Measurements from ENCODE around the gene SLC25A10.

SLC25A10 gene

GRCh38 chr17:81719410-81720266 lies 7.6 kb downstream of the SLC25A10 start:
- Mint-ChIP-seq H3K27me3 (peaks cover 2% of the 10 kb centered on the region), H3K36me3 (no peaks in the 10 kb centered on the region), H3K9me3 (ENCODE audit: low read depth) (no peaks in the 10 kb centered on the region), H3K4me1 (ENCODE audit: low read depth) (no peaks in the 10 kb centered on the region), H3K4me3 (no peak overlapping the region), H3K27ac (no peak overlapping the region)

- Mint-ChIP-seq H3K27ac (no peak overlapping the region), H3K9me3 (ENCODE audit: low read depth) (no peaks in the 10 kb centered on the region), H3K36me3 (no peaks in the 10 kb centered on the region), H3K4me3 (no peak overlapping the region), H3K4me1 (ENCODE audit: low read depth) (no peaks in the 10 kb centered on the region), H3K27me3 (peaks cover 2% of the 10 kb centered on the region)
Observed at GRCh38 chr17:81720267-81721071, 8.4 kb downstream of the SLC25A10 start.

- no peaks in the 10 kb centered on the region for H3K4me1 Mint-ChIP-seq (ENCODE audit: low read depth)
- H3K4me3 Mint-ChIP-seq, result no peak overlapping the region
- H3K9me3 Mint-ChIP-seq (ENCODE audit: low read depth), result no peaks in the 10 kb centered on the region
- H3K27me3 Mint-ChIP-seq, result peaks cover 6% of the 10 kb centered on the region
- no peak overlapping the region for H3K27ac Mint-ChIP-seq
- H3K36me3 Mint-ChIP-seq, result no peaks in the 10 kb centered on the region
Observed at GRCh38 chr17:81722184-81723120, 10.4 kb downstream of the SLC25A10 start.

- Mint-ChIP-seq H3K36me3 (no peaks in the 10 kb centered on the region), H3K27me3 (peaks cover 6% of the 10 kb centered on the region), H3K4me3 (no peak overlapping the region), H3K9me3 (ENCODE audit: low read depth) (no peaks in the 10 kb centered on the region), H3K27ac (no peak overlapping the region), H3K4me1 (ENCODE audit: low read depth) (no peaks in the 10 kb centered on the region)
Observed at GRCh38 chr17:81723651-81724209, 11.6 kb downstream of the SLC25A10 start.

GRCh38 chr17:81725439-81725838 lies 13.4 kb downstream of the SLC25A10 start:
- H3K27me3 Mint-ChIP-seq, result peaks cover 6% of the 10 kb centered on the region
- H3K27ac Mint-ChIP-seq, result no peak overlapping the region
- no peaks in the 10 kb centered on the region for H3K9me3 Mint-ChIP-seq (ENCODE audit: low read depth)
- H3K36me3 Mint-ChIP-seq, result no peaks in the 10 kb centered on the region
- no peaks in the 10 kb centered on the region for H3K4me1 Mint-ChIP-seq (ENCODE audit: low read depth)
- no peak overlapping the region for H3K4me3 Mint-ChIP-seq

GRCh38 chr17:81726004-81726403 lies 13.9 kb downstream of the SLC25A10 start:
- Mint-ChIP-seq H3K4me3 (no peak overlapping the region), H3K27me3 (peaks cover 7% of the 10 kb centered on the region), H3K4me1 (ENCODE audit: low read depth) (no peaks in the 10 kb centered on the region), H3K9me3 (ENCODE audit: low read depth) (no peaks in the 10 kb centered on the region), H3K27ac (no peak overlapping the region), H3K36me3 (no peaks in the 10 kb centered on the region)

GRCh38 chr17:81727324-81728031 lies 15.4 kb downstream of the SLC25A10 start:
- Mint-ChIP-seq H3K4me3 (no peak overlapping the region), H3K27me3 (peaks cover 8% of the 10 kb centered on the region), H3K9me3 (ENCODE audit: low read depth) (no peaks in the 10 kb centered on the region), H3K36me3 (no peaks in the 10 kb centered on the region), H3K27ac (no peak overlapping the region), H3K4me1 (ENCODE audit: low read depth) (no peaks in the 10 kb centered on the region)

GRCh38 chr17:81733507-81734404 lies 21.7 kb downstream of the SLC25A10 start:
- Mint-ChIP-seq H3K27ac (no peak overlapping the region), H3K36me3 (no peaks in the 10 kb centered on the region), H3K4me3 (no peak overlapping the region), H3K4me1 (ENCODE audit: low read depth) (peaks cover 6% of the 10 kb centered on the region), H3K27me3 (peaks cover 9% of the 10 kb centered on the region), H3K9me3 (ENCODE audit: low read depth) (no peaks in the 10 kb centered on the region)

- Mint-ChIP-seq H3K27me3 (peaks cover 9% of the 10 kb centered on the region), H3K9me3 (ENCODE audit: low read depth) (no peaks in the 10 kb centered on the region), H3K4me1 (ENCODE audit: low read depth) (peaks cover 6% of the 10 kb centered on the region), H3K27ac (no peak overlapping the region), H3K4me3 (no peak overlapping the region), H3K36me3 (no peaks in the 10 kb centered on the region)
Observed at GRCh38 chr17:81734405-81735263, 22.6 kb downstream of the SLC25A10 start.

GRCh38 chr17:81735264-81736102 lies 23.4 kb downstream of the SLC25A10 start:
- peaks cover 6% of the 10 kb centered on the region for H3K4me1 Mint-ChIP-seq (ENCODE audit: low read depth)
- peak overlapping the region; percentile 12 for H3K4me3 Mint-ChIP-seq
- no peak overlapping the region for H3K27ac Mint-ChIP-seq
- H3K36me3 Mint-ChIP-seq, result no peaks in the 10 kb centered on the region
- H3K9me3 Mint-ChIP-seq (ENCODE audit: low read depth), result no peaks in the 10 kb centered on the region
- H3K27me3 Mint-ChIP-seq, result peaks cover 9% of the 10 kb centered on the region

GRCh38 chr17:81737947-81738800 lies 26.1 kb downstream of the SLC25A10 start:
- Mint-ChIP-seq H3K27me3 (peaks cover 4% of the 10 kb centered on the region), H3K4me1 (ENCODE audit: low read depth) (peaks cover 6% of the 10 kb centered on the region), H3K4me3 (no peak overlapping the region), H3K27ac (no peak overlapping the region), H3K36me3 (no peaks in the 10 kb centered on the region), H3K9me3 (ENCODE audit: low read depth) (no peaks in the 10 kb centered on the region)
